Liver (tissue), 3 donors: ENCODE data around the gene AAMDC.

Source experiments
- CTCF ChIP-seq: fragments of 150-350 bp; IDR thresholded peaks from 2 replicates; pipeline ENCODE4 v1.5.1; 2017; ENCODE audit warnings: improper control_type of control experiment, low read depth, low read length; ENCODE audit not compliant: missing input control
- MAX ChIP-seq: IDR thresholded peaks from 2 replicates; pipeline ENCODE4 v1.6.1; 2016; ENCODE audit warnings: antibody characterized with exemption
- RAD21 ChIP-seq, 2 donors: IDR thresholded peaks; 2 replicates each; pipeline ENCODE4 v1.6.1; 2016; ENCODE audit warnings: antibody characterized with exemption in 2 of 2, mild to moderate bottlenecking in 2 of 2
- SP1 ChIP-seq: IDR thresholded peaks from 2 replicates; pipeline ENCODE4 v1.6.1; 2018; ENCODE audit warnings: antibody characterized with exemption, mild to moderate bottlenecking
- TAF1 ChIP-seq: conservative IDR thresholded peaks from 2 replicates; pipeline ENCODE4 v1.6.1; 2016; ENCODE audit warnings: antibody characterized with exemption, mild to moderate bottlenecking
- YY1 ChIP-seq: IDR thresholded peaks from 2 replicates; pipeline ENCODE4 v1.6.1; 2016; ENCODE audit warnings: antibody characterized with exemption, mild to moderate bottlenecking
- donor health status: healthy.
- donor health status: healthy.

- TF ChIP-seq YY1 (no peak), TAF1 (no peak), CTCF (no peak), RAD21 (IDR thresholded peaks at IDR 0.05) (no peak), SP1 (no peak), MAX (no peak)
Observed at GRCh38 chr11:77883775-77884174, 62.8 kb downstream of the AAMDC start.
